LNCAP (cell line): ENCODE data around the gene SEMA3F.

Experiments used
- CTCF ChIP-seq: fragments of 450-650 bp; IDR thresholded peaks from 2 replicates; pipeline ENCODE4 v1.5.1; 2017; ENCODE audit warnings: mild to moderate bottlenecking

The SEMA3F gene

GRCh38 chr3:50213373-50213772, 58.2 kb downstream of the SEMA3F start:
- TF ChIP-seq CTCF: no peak

GRCh38 chr3:50214824-50215223, 59.7 kb downstream of the SEMA3F start:
- no peak for TF ChIP-seq CTCF

GRCh38 chr3:50215529-50215928, 60.4 kb downstream of the SEMA3F start:
- no peak for TF ChIP-seq CTCF

GRCh38 chr3:50217681-50218080, 62.6 kb downstream of the SEMA3F start:
- TF ChIP-seq CTCF: no peak

- TF ChIP-seq CTCF: no peak
Observed at GRCh38 chr3:50218448-50218847, 63.3 kb downstream of the SEMA3F start.

- no peak for TF ChIP-seq CTCF
Observed at GRCh38 chr3:50219285-50219684, 64.2 kb downstream of the SEMA3F start.

- TF ChIP-seq CTCF: no peak
Observed at GRCh38 chr3:50220109-50220508, 65.0 kb downstream of the SEMA3F start.

- TF ChIP-seq CTCF: no peak
Observed at GRCh38 chr3:50221051-50221410, 65.9 kb downstream of the SEMA3F start.
